Measurements from ENCODE around the gene HLA-DQB1. TPM values are rescaled to one million over a fixed set of nuclear protein-coding genes. Genes with fewer than 3 reads are reported as not detected.
"Not testable (repeated sequence)": the region's sequence is repeated elsewhere in the genome, so short reads cannot be mapped to it uniquely, and the experiment has no call there.

The HLA-DQB1 gene
- total and polyA plus RNA-seq, 2 of the 13 experiments (the other 11 are each of a cell fraction or from before 2014, with no cell fraction given) = not detected

GRCh38 chr6:32629793-32630192, 36.7 kb downstream of the HLA-DQB1 start:
- H3K79me2 ChIP-seq (ENCODE audit: insufficient read depth, low read length) = not testable (repeated sequence)

GRCh38 chr6:32627831-32628230, 38.6 kb downstream of the HLA-DQB1 start:
- intact Hi-C loops (cut with micrococcal nuclease; ENCODE audit: unreplicated experiment) (no loop called here), in situ Hi-C loops (cut with HindIII; ENCODE audit: extremely low pct_ligation_motif_present, low pct_unique_long_range_greater_than_20kb) (no loop called here)
- Histone ChIP-seq H3K4me2 (ENCODE audit: low read depth, low read length) (no peak overlapping the region), H3K4me1 (ENCODE audit: insufficient read depth, low read length) (no peaks in the 10 kb centered on the region), H4K20me1 (ENCODE audit: insufficient read depth, low read length) (no peaks in the 10 kb centered on the region), H3K36me3 (replicated peaks in 1 of 2; ENCODE audit: control insufficient read depth in 1 of 2, insufficient read depth in 2 of 2, low read length in 2 of 2) (no peaks in the 10 kb centered on the region), H3K27me3 (ENCODE audit: control insufficient read depth in 1 of 2, insufficient read depth in 2 of 2, low read length in 2 of 2) (no peaks in the 10 kb centered on the region; a peak in 1 of 5 replicates), H3K4me3 (replicated peaks in 1 of 3; ENCODE audit: insufficient read depth in 1 of 3, low read depth in 2 of 3, low read length in 3 of 3) (no peak overlapping the region), H3K9me3 (ENCODE audit: low read length) (no peaks in the 10 kb centered on the region), H3K79me2 (ENCODE audit: insufficient read depth, low read length) (no peaks in the 10 kb centered on the region), H3K9ac (ENCODE audit: insufficient read depth, low read depth, low read length) (no peak overlapping the region), H3K27ac (ENCODE audit: extremely low read length, insufficient read depth, low read length) (no peak overlapping the region), H2AFZ (ENCODE audit: low read length) (no peak overlapping the region)
- FAIRE-seq = no peak
- 1% methylated on average over 3 of the region's 3 CpGs for WGBS (ENCODE audit: low lambda C conversion rate)
- ChIA-PET CTCF (ENCODE audit: low intra/inter-chr PET ratio, low total read pairs) (no interaction called here), POLR2A (no interaction called here)
- no peak for DNase-seq (ENCODE audit: low spot score)
- TF ChIP-seq ZNF512 (CRISPR knock-in tag; IDR thresholded peaks at IDR 0.05) = no peak
- TF ChIP-seq ZNF234 (CRISPR knock-in tag; conservative IDR thresholded peaks at IDR 0.05) = no peak
- TF ChIP-seq FOXA1 (IDR thresholded peaks at IDR 0.05) = no peak
- no peak for TF ChIP-seq FOXA1 (CRISPR knock-in tag; IDR thresholded peaks at IDR 0.05)
- no peak for TF ChIP-seq NR1H2 (CRISPR knock-in tag; IDR thresholded peaks at IDR 0.05; ENCODE audit: borderline replicate concordance, low read depth)
- no peak for TF ChIP-seq TIGD3 (CRISPR knock-in tag; IDR thresholded peaks at IDR 0.05; ENCODE audit: borderline replicate concordance)
- no peak for TF ChIP-seq DDIT3 (CRISPR knock-in tag; IDR thresholded peaks at IDR 0.05)
- no TSS peak for BruUV-seq (replicated peaks)
- ATAC-seq = no peak

More at GRCh38 chr6:32629793-32630192, 36.7 kb downstream of the HLA-DQB1 start:
- H3K4me2 ChIP-seq (ENCODE audit: low read depth, low read length); in situ Hi-C loops (cut with HindIII; ENCODE audit: extremely low pct_ligation_motif_present, low pct_unique_long_range_greater_than_20kb); H3K27ac ChIP-seq (ENCODE audit: extremely low read length, insufficient read depth, low read length); H3K36me3 ChIP-seq (replicated peaks in 1 of 2; ENCODE audit: control insufficient read depth in 1 of 2, insufficient read depth in 2 of 2, low read length in 2 of 2); H3K4me1 ChIP-seq (ENCODE audit: insufficient read depth, low read length); DNase-seq (ENCODE audit: low spot score); H3K27me3 ChIP-seq (ENCODE audit: control insufficient read depth in 1 of 2, insufficient read depth in 2 of 2, low read length in 2 of 2); H3K9me3 ChIP-seq (ENCODE audit: low read length); intact Hi-C loops (cut with micrococcal nuclease; ENCODE audit: unreplicated experiment); BruUV-seq (replicated peaks); H4K20me1 ChIP-seq (ENCODE audit: insufficient read depth, low read length); POLR2A ChIA-PET; H3K4me3 ChIP-seq (replicated peaks in 1 of 3; ENCODE audit: insufficient read depth in 1 of 3, low read depth in 2 of 3, low read length in 3 of 3); FAIRE-seq; ATAC-seq; CTCF ChIA-PET (ENCODE audit: low intra/inter-chr PET ratio, low total read pairs); H3K9ac ChIP-seq (ENCODE audit: insufficient read depth, low read depth, low read length); H2AFZ ChIP-seq (ENCODE audit: low read length): not testable (repeated sequence)
- 0% methylated on average over 2 of the region's 13 CpGs for WGBS (ENCODE audit: low lambda C conversion rate)

All from HepG2 (cell line).